ENCODE measurements around the gene ELL2.
"Not testable (repeated sequence)": the region's sequence is repeated elsewhere in the genome, so short reads cannot be mapped to it uniquely, and the experiment has no call there.

Gene ELL2

GRCh38 chr5:95858023-95858461 lies 103.6 kb downstream of the ELL2 start:
- no peak for DNase-seq

GRCh38 chr5:95857185-95857945 lies 104.3 kb downstream of the ELL2 start:
- no peak for DNase-seq

GRCh38 chr5:95856501-95856981 lies 105.1 kb downstream of the ELL2 start:
- DNase-seq: no peak

GRCh38 chr5:95853490-95853889 lies 108.2 kb downstream of the ELL2 start:
- no peak for DNase-seq

DNA sequence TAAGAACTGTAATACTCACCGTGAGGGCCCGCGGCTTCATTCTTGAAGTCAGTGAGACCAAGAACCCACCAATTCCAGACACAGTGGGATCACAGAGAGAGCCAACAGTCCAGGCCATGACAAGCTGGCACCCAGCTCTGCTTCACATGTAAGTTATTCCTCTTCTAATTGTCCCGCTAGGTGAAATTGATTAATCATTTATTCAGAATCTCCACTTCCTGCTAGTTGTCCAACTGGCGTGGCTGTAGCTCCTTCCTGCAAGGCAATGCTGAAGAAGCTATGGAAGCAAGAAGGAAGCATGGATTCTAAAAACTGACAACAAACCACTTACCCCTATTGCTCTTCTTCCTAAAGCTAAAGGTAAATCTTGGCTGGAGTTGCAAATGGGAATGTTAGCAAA lies 109.1 kb downstream of the ELL2 start:
- no peak for DNase-seq

DNA sequence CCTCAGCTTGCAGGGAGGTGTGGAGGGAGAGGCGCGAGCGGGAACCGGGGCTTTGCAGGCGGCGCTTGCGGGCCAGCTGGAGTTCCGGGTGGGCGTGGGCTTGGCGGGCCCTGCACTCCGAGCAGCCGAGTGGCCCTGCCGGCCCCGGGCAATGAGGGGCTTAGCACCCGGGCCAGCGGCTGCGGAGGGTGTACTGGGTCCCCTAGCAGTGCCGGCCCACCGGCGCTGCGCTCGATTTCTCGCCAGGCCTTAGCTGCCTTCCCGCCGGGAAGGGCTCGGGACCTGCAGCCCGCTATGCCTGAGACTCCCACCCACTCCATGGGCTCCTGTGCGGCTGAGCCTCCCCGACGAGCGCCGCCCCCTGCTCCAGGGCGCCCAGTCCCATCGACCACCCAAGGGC lies 110.5 kb downstream of the ELL2 start:
- not testable (repeated sequence) for DNase-seq

- no peak for DNase-seq
These were observed 111.2 kb downstream of the ELL2 start for GRCh38 chr5:95850391-95850894.

GRCh38 chr5:95848701-95849100 lies 113.0 kb downstream of the ELL2 start:
- no peak for DNase-seq

DNA sequence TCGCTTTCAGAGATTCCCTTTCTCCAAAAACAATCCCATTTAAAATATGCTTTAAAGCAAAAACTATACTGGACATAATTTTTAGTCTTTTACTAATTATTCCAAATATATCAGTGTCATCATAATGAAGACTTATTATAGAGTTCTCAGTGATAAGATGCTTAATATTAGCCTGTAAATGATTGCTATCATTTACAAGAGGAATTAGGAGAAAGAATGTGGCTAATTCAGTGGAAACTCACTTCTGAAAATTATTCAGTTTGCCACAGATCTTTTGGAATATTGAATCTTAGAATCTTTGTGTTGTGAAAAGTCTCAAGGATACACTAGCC lies 114.4 kb downstream of the ELL2 start:
- no peak for DNase-seq

DNA sequence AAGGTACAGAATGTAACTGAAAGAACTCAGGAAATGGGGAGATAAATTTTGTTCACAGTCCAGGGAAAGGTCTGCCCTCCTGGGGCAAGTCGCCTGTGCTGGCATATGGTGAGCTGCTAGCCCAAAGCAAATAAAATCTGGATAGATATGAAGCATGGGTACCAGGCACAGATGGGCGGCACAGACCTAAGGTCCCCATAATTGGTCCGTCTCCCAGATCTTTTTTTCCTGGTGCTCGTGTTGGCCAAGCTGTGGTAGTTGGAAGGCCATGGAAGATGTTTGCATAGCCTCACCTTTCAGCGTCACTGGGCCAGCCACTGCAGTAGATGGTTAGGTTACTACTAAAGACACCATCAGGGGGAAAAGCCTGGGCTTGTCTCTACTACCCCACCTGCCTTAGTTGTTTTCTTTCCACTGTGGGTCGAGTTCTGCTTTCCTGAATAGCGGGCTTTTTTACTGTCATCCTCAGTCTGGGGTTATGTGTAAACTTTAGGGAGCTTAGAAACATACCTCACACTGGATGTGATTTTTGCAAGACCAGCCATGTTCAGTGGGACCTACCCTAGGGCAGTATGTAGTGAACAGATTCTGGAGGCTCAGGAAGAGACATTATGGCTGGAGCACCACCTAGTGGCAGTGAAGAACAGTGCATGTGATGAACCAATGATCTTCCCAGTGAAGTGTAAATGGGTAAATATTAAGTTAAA lies 114.9 kb downstream of the ELL2 start:
- DNase-seq: peak; percentile 72

DNA sequence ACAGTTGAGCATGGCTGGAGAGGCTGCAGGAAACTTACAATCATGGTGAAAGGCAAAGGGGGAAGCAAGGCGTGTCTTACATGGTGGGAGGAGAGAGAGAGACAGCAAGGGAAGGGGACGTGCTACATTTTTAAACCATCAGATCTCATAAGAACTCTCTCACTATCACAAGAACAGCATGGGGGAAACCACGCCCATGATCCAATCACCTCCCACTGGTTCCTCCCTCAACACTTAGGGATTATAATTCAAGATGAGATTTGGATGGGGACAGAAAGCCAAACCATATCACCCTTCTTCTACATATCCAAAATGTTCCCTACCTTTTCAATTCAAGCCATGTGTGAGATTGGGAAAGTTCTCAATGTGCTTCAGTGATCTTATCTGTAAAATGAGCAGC lies 116.3 kb downstream of the ELL2 start:
- no peak for DNase-seq

- DNase-seq: no peak
These were observed 117.9 kb downstream of the ELL2 start for GRCh38 chr5:95843733-95844223.

DNA sequence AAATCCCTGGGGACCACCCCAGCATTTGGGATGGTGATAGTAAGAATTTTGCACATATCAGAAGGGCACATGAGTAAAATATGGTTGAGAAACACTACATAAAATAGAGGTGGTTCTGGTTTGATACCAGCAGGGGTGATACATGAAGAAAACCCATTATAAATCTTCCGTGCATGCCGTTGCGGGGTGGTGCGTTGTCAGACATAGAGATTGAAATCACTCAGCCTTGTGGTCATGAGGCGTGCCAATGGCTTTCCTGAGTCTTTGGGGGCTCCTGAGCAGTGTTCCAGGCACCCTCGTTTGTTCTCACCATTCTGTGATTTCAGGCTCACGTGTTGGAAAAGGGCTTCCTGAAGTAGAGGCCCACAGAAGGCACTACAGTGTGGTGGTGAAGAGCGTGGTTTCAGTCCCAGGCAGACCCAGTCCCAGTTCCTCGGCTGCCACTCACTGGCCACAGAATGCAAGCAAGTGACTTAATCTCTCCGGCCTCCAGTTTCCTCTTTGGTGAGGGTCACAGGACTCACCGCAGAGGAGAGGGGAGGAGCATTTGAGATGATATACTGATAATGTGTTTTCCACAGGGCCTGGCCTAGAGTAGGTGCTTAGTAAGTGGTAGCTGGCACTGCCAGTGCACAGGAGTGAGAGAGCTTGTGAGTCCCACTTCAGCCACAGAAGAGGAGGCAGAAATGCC lies 118.7 kb downstream of the ELL2 start:
- DNase-seq: no peak

DNA sequence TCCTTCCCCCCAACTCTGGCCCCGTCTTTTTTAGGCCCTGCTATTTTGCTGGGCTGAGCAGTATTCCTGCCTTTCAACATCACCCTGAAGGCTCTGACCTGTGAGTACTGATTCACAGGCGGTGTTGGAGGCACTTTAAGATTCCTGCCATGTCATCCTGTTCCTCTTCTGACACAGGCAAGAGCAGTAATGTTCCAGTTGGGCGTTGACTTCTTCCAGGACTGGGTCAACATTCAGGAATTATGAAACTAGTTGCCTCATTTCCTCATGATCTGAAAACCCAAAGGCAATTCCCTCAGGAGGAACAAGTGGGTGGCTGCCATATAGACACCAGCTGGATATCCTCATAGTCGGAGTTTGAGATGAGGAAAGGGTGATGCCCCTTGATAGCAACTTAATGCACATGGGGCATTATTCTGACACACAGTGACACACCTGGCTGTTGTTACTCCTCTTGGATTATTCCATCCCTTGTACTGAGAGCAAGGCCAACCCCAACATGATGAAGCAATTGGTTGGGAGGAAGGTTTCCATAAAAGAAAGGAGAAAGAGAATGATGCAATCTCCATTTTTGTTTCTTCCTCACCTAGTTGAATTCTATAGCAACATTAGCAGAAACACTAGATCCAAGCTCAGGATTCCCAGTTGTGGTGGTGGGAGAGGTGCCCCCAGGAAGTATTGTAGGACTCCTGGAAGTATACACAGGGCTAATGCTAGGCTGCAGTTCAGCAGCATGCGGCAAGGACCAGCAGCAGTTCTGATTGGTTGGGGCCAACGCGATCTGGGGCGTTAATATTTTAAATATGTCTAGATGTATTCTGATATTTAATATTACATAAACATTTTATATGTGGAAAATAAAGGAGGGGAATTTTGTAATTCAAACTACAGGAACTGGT lies 119.5 kb downstream of the ELL2 start:
- no peak for DNase-seq

DNA sequence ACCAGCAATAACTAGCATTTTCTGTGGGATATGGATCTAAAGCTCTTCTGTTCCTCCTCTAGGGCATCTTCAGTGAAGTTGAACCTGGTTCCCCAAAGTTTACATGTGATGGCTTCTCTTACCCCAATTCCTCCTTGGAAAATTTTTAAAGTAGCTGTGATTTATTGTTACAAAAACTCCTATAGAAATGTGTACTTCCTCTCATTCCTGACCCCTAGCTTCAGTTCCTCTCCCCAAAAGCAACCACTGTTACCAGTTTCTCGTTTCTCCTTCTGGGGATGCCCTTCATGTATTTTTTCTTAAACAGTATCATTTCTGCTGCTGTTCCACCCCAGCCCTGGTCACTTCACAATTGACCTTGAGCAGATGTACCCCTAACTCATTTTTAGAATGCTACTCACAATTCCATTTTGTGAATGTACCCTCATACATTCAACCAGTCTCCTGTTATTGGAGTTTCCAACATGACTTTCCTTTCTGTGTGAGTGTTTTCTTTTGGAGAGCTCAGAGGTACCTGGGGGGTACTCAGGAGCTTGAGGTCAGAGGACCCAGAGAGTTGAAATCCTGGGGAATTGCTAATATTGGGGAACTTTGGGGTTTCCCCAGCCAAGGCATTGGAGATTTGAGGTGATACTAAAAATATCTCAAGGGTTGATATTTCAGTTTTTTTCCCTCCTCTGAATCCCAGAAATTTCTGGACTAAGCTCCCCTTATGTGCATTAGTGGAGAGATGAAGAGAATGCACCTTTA lies 120.5 kb downstream of the ELL2 start:
- no peak for DNase-seq

GRCh38 chr5:95839658-95840057 lies 122.0 kb downstream of the ELL2 start:
- no peak for DNase-seq

DNA sequence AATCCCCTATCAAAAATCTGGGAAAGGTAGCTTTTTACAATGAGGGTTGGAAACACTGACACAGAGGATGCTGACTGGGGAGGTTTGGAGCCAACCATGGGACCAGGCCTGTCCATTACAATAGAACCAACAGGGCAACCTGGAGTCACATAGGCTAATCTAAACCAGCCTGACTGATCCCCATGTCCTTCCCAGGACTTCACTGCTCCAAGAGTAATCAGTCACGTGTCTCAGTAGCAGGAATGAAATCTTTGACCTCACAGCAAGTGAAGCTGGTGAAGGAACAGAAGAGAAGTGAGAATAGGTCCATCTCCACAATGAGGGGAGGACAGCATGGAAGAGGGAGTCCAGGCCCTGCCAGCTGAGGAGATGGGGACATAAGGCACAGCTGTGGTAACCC lies 123.1 kb downstream of the ELL2 start:
- no peak for DNase-seq

GRCh38 chr5:95838001-95838520 lies 123.6 kb downstream of the ELL2 start:
- DNase-seq: no peak

DNA sequence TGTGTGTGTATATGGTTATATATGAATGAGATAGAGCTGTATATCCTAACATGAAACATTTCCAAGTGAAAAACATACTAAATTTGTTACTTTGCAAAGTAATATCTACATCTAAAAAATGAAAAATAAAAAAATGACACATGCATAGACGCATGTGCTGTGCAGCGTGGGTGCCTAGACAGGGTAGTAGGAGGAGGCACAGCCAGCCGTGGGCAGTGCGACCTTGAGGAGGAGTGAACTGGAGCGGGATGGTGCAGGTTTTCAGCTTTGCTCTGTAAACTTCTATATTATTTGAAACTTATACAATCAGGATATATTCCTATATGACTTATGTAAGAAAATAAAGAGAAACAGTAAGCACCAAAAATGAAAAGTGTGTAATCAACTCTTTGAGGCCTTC lies 124.2 kb downstream of the ELL2 start:
- no peak for DNase-seq

DNA sequence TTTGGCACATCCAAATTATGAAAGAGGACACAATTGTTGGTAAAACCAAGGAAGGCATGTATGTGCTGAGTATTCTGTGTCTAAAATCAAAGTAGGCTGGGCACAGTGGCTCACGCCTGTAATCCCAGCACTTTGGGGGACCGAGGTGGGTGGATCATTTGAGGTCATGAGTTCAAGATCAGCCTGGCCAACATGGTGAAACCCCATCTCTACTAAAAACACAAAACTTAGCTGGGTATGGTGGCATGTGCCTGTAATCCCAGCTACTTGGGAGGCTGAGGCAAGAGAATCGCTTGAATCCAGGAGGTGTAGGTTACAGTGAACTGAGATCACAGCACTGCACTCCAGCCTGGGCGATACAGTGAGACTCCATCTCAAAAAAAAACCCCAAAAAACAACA lies 124.7 kb downstream of the ELL2 start:
- DNase-seq: not testable (repeated sequence)

DNA sequence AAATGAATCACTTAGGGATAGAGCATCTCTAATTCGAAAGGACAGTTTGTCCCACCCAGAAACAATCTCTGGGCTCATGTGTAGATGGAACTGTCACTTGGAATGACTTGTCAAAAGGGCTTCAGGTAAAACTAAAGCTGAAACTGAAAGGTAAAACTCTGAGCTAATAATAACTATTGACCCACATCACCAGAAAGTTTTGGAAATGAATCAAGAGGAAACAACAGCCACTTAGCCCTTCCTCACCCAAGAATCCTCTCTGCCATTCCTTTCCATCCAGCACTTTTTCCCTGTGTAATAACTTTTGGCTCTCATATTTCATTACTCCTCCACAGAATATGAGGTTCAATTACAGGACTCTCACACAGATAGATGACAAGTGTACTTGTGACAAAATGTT lies 125.1 kb downstream of the ELL2 start:
- DNase-seq: no peak
